Epithelial cell of esophagus (primary cell): ENCODE data around the gene MPRIP.

Source experiments
- DNase-seq: peaks from one replicate; pipeline ENCODE4 v3.0.0; 2010; ENCODE audit warnings: low read depth
- H3K4me3 ChIP-seq: 2 replicates; pipeline ENCODE4 v1.5.1; 2011; ENCODE audit warnings: mild to moderate bottlenecking, low read length, control low read depth
- CTCF ChIP-seq: IDR thresholded peaks from 2 replicates; pipeline ENCODE4 v1.5.1; 2011; ENCODE audit warnings: low read depth, mild to moderate bottlenecking, low read length, control low read depth, inconsistent platforms; ENCODE audit not compliant: insufficient read depth; ENCODE audit errors: missing control alignments

MPRIP gene

GRCh38 chr17:17109256-17109655, 67.0 kb downstream of the MPRIP start:
- no peak overlapping the region for H3K4me3 ChIP-seq
- peak; percentile 34 for TF ChIP-seq CTCF
- peak; percentile 13 for DNase-seq

GRCh38 chr17:17109907-17110306, 67.7 kb downstream of the MPRIP start:
- DNase-seq = peak; percentile 57
- H3K4me3 ChIP-seq = no peak overlapping the region
- no peak for TF ChIP-seq CTCF

GRCh38 chr17:17110520-17110919, 68.3 kb downstream of the MPRIP start:
- no peak for DNase-seq
- TF ChIP-seq CTCF = no peak
- no peak overlapping the region for H3K4me3 ChIP-seq

- no peak for DNase-seq
- no peak for TF ChIP-seq CTCF
- H3K4me3 ChIP-seq = no peak overlapping the region
These were observed 69.4 kb downstream of the MPRIP start for GRCh38 chr17:17111401-17112393.

GRCh38 chr17:17112628-17113200, 70.5 kb downstream of the MPRIP start:
- H3K4me3 ChIP-seq = no peak overlapping the region
- TF ChIP-seq CTCF = no peak
- DNase-seq = no peak

GRCh38 chr17:17114592-17115225, 72.5 kb downstream of the MPRIP start:
- no peak for DNase-seq
- no peak for TF ChIP-seq CTCF
- no peak overlapping the region for H3K4me3 ChIP-seq
